SK-N-SH (cell line): ENCODE measurements around the gene ADIPOR2. TPM values are rescaled to one million over a fixed set of nuclear protein-coding genes. Genes with fewer than 3 reads are reported as not detected.

Experiments
- CTCF ChIA-PET: fragments of 300-600, 350-600 bp; formaldehyde crosslinking; extraction: SDS; loops from one replicate; lab custom pipeline; 2021; lab: Yijun Ruan, JAX
- POLR2A ChIA-PET: fragments of 350-600 bp; sonication (Branson Sonifier 250); formaldehyde crosslinking; extraction: SDS; loops from one replicate; lab custom pipeline; 2020; ENCODE audit warnings: antibody characterized with exemption, inconsistent platforms; lab: Yijun Ruan, JAX
- DNase-seq: peaks from one replicate; pipeline ENCODE4 v3.0.0; 2012
- H2AFZ ChIP-seq: fragments of 200-600 bp; sonication (generic); 2 replicates; pipeline ENCODE4 v1.8.1; 2016; ENCODE audit warnings: antibody characterized with exemption, mild to moderate bottlenecking, low read depth
- H3F3A ChIP-seq: fragments of 200-600 bp; sonication (generic); replicated peaks from 2 replicates; pipeline ENCODE3; 2016; ENCODE audit warnings: antibody characterized with exemption, mild to moderate bottlenecking; ENCODE audit not compliant: insufficient read depth
- H3K27ac ChIP-seq, 2 experiments: fragments of 200-500 bp in 1 of 2; fragments of 200-600 bp in 1 of 2; sonication (Bioruptor generic) in 1 of 2; sonication (generic), shearing (Covaris generic) in 1 of 2; 2 replicates each; pipeline versions ENCODE4 v1.5.1 to v1.6.1; 2014 to 2016; ENCODE audit warnings: low read depth in 2 of 2, inconsistent platforms in 1 of 2, low read length in 1 of 2, mild to moderate bottlenecking in 1 of 2, mixed read lengths in 1 of 2
- H3K27me3 ChIP-seq: fragments of 200-600 bp; sonication (generic), shearing (Covaris generic); 2 replicates; pipeline ENCODE4 v1.6.1; 2016; ENCODE audit warnings: mixed run types; ENCODE audit not compliant: insufficient read depth
- H3K36me3 ChIP-seq, 2 experiments: fragments of 200-500 bp in 1 of 2; fragments of 200-600 bp in 1 of 2; sonication (Bioruptor generic) in 1 of 2; sonication (generic) in 1 of 2; replicated peaks in 1 of 2; 2 replicates each; pipeline versions ENCODE3 to v1.5.1; 2014 to 2016; ENCODE audit warnings: low read length in 1 of 2, mild to moderate bottlenecking in 1 of 2; ENCODE audit not compliant: insufficient read depth in 2 of 2, control insufficient read depth in 1 of 2
- H3K4me1 ChIP-seq, 2 experiments: fragments of 200-500 bp in 1 of 2; fragments of 200-600 bp in 1 of 2; sonication (Bioruptor generic) in 1 of 2; sonication (generic), shearing (Covaris generic) in 1 of 2; 2 replicates each; pipeline versions ENCODE4 v1.5.1 to v1.6.1; 2014 to 2016; ENCODE audit warnings: low read depth in 1 of 2, low read length in 1 of 2, mixed run types in 1 of 2; ENCODE audit not compliant: insufficient read depth in 2 of 2, control insufficient read depth in 1 of 2
- H3K4me2 ChIP-seq: fragments of 200-600 bp; sonication (generic), shearing (Covaris generic); 2 replicates; pipeline ENCODE4 v1.6.1; 2017; ENCODE audit warnings: mixed run types
- H3K4me3 ChIP-seq, 2 experiments: fragments of 200-500 bp in 1 of 2; fragments of 200-600 bp in 1 of 2; sonication (Bioruptor generic) in 1 of 2; sonication (generic), shearing (Covaris generic) in 1 of 2; 2 replicates each; pipeline versions ENCODE4 v1.5.1 to v1.8.1; 2014 to 2016; ENCODE audit warnings: low read depth in 2 of 2, inconsistent platforms in 1 of 2, low read length in 1 of 2, mild to moderate bottlenecking in 1 of 2, mixed read lengths in 1 of 2, moderate library complexity in 1 of 2
- H3K79me2 ChIP-seq: fragments of 200-600 bp; sonication (generic); 2 replicates; pipeline ENCODE4 v1.8.1; 2017; ENCODE audit warnings: mild to moderate bottlenecking; ENCODE audit not compliant: insufficient read depth
- H3K9ac ChIP-seq: fragments of 200-600 bp; sonication (generic); 2 replicates; pipeline ENCODE4 v1.6.1; 2017; ENCODE audit warnings: mixed run types
- H3K9me2 ChIP-seq: fragments of 200-600 bp; sonication (generic); 2 replicates; pipeline ENCODE4 v1.6.1; 2017; ENCODE audit warnings: mixed run types
- H3K9me3 ChIP-seq: fragments of 200-600 bp; sonication (generic); 2 replicates; pipeline ENCODE4 v1.6.1; 2017; ENCODE audit warnings: mixed run types, mild to moderate bottlenecking, moderate library complexity
- H4K20me1 ChIP-seq: fragments of 200-600 bp; sonication (generic); 2 replicates; pipeline ENCODE4 v1.6.1; 2017; ENCODE audit warnings: mild to moderate bottlenecking, mixed run types; ENCODE audit not compliant: insufficient read depth
- CHD2 ChIP-seq: fragments of 150-350 bp; IDR thresholded peaks from 2 replicates; pipeline ENCODE4 v1.6.1; 2018; ENCODE audit warnings: low read length; ENCODE audit not compliant: partially characterized antibody
- ELF1 ChIP-seq: IDR thresholded peaks from 2 replicates; pipeline ENCODE4 v1.4.0; 2012
- EP300 ChIP-seq, 2 experiments: IDR thresholded peaks; 2 replicates each; pipeline versions ENCODE4 v1.4.0 to v1.6.1; 2012; ENCODE audit warnings: borderline replicate concordance in 1 of 2, low read depth in 1 of 2, low read length in 1 of 2
- FOXM1 ChIP-seq: IDR thresholded peaks from 2 replicates; pipeline ENCODE4 v1.4.0; 2012; ENCODE audit warnings: low read depth, mild to moderate bottlenecking
- GABPA ChIP-seq: IDR thresholded peaks from 2 replicates; pipeline ENCODE4 v1.4.0; 2012; ENCODE audit warnings: low read depth, mild to moderate bottlenecking
- IRF3 ChIP-seq: fragments of 150-350 bp; IDR thresholded peaks from 2 replicates; pipeline ENCODE4 v1.6.1; 2016; ENCODE audit warnings: mild to moderate bottlenecking, low read depth, low read length
- MEF2A ChIP-seq: IDR thresholded peaks from 2 replicates; pipeline ENCODE4 v1.4.0; 2012; ENCODE audit warnings: low read depth, borderline replicate concordance
- NRF1 ChIP-seq: IDR thresholded peaks from 2 replicates; pipeline ENCODE4 v1.6.1; 2012; ENCODE audit warnings: low read depth, mild to moderate bottlenecking, low read length
- RCOR1 ChIP-seq: fragments of 150-350 bp; IDR thresholded peaks from 2 replicates; pipeline ENCODE4 v1.6.1; 2017; ENCODE audit warnings: antibody characterized with exemption, low read length
- RFX5 ChIP-seq: IDR thresholded peaks from 2 replicates; pipeline ENCODE4 v1.6.1; 2012; ENCODE audit warnings: mild to moderate bottlenecking, improper control_type of control experiment, low read length
- RXRA ChIP-seq: IDR thresholded peaks from 2 replicates; pipeline ENCODE4 v1.4.0; 2012; ENCODE audit warnings: low read depth, mild to moderate bottlenecking, borderline replicate concordance
- SMC3 ChIP-seq: IDR thresholded peaks from 2 replicates; pipeline ENCODE4 v1.6.1; 2012; ENCODE audit warnings: low read depth, low read length, improper control_type of control experiment
- TCF12 ChIP-seq: IDR thresholded peaks from 2 replicates; pipeline ENCODE4 v1.4.0; 2012
- TEAD4 ChIP-seq: IDR thresholded peaks from 2 replicates; pipeline ENCODE4 v1.4.0; 2012; ENCODE audit warnings: mild to moderate bottlenecking, borderline replicate concordance; ENCODE audit not compliant: insufficient read depth
- WGBS: methylation state at CpG from one replicate; pipeline ENCODE4 v1.1.6; 2017; ENCODE audit warnings: low lambda C conversion rate; 5-methylcytosine and 5-hydroxymethylcytosine counted together
- polyA plus RNA-seq, 3 experiments: library from polyadenylated mRNA; depleted of rRNA; stranded (reverse); fragments of >200 nt; gene quantifications; 2 replicates each; pipeline ENCODE4 v1.2.3, GENCODE V29; 2012
- TF ChIP-seq, protein P1 (sequence below): IDR thresholded peaks from 2 replicates; pipeline ENCODE4 v1.4.0; 2012; ENCODE audit warnings: low read depth
- TF ChIP-seq, protein P2 (sequence below): fragments of 150-350 bp; IDR thresholded peaks from 2 replicates; pipeline ENCODE4 v1.6.1; 2017; ENCODE audit warnings: antibody characterized with exemption, low read length, low read depth, borderline replicate concordance
- TF ChIP-seq, protein P3 (sequence below): IDR thresholded peaks from 2 replicates; pipeline ENCODE4 v1.4.0; 2012; ENCODE audit warnings: low read depth, borderline replicate concordance

Gene ADIPOR2
- polyA plus RNA-seq, 1 of the 3 experiments (the other 2 are of a cell fraction) = 17.1 TPM

DNA sequence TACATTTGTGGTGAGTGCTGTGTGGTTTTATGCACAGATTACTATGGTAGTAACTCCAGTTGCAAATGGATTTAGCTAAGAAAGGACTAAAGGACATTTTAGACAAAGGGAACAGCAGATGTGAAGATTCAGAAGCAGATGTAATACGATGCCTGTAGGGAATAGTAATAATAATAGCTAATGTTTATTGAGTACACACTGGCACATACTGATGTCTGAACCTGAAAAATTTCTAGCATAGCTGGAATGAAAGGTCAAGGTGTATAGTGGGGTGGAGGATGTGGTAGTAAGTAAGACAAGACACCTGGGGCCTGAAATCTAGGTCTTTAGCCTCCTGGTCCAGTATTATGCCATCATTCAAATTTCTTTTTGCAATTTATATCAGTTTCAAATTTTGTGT lies 75.2 kb downstream of the ADIPOR2 start:
- Histone ChIP-seq H3K27me3 (no peaks in the 10 kb centered on the region), H3K4me2 (no peak overlapping the region), H3K36me3 (peaks cover 3 to 7% of the 10 kb centered on the region in 2 experiments), H3K9me2 (no peaks in the 10 kb centered on the region), H3K4me1 (no peaks in the 10 kb centered on the region; a peak in 1 of 4 replicates), H3K27ac (no peak overlapping the region), H3K9ac (no peak overlapping the region)
- 91% methylated on average over 1 of the region's 1 CpG for WGBS
- no peak for DNase-seq
- POLR2A ChIA-PET = no interaction called here
- TF ChIP-seq, protein P1, sequence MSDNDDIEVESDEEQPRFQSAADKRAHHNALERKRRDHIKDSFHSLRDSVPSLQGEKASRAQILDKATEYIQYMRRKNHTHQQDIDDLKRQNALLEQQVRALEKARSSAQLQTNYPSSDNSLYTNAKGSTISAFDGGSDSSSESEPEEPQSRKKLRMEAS = no peak
- TF ChIP-seq SMC3 = no peak
- TF ChIP-seq NRF1 = no peak
- no peak for TF ChIP-seq CHD2
- no peak for TF ChIP-seq ELF1
- TF ChIP-seq RCOR1 = no peak
- no peak for TF ChIP-seq IRF3
- no peak for TF ChIP-seq MEF2A
- TF ChIP-seq GABPA = no peak
- no peak for TF ChIP-seq TEAD4
- TF ChIP-seq RFX5 = no peak
- TF ChIP-seq, protein P2, sequence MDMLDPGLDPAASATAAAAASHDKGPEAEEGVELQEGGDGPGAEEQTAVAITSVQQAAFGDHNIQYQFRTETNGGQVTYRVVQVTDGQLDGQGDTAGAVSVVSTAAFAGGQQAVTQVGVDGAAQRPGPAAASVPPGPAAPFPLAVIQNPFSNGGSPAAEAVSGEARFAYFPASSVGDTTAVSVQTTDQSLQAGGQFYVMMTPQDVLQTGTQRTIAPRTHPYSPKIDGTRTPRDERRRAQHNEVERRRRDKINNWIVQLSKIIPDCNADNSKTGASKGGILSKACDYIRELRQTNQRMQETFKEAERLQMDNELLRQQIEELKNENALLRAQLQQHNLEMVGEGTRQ = no peak
- no peak for TF ChIP-seq EP300 (IDR thresholded peaks at IDR 0.05; ENCODE audit: borderline replicate concordance in 1 of 2, low read depth in 1 of 2, low read length in 1 of 2)
- no peak for TF ChIP-seq FOXM1
- TF ChIP-seq RXRA = no peak
- TF ChIP-seq, protein P3, sequence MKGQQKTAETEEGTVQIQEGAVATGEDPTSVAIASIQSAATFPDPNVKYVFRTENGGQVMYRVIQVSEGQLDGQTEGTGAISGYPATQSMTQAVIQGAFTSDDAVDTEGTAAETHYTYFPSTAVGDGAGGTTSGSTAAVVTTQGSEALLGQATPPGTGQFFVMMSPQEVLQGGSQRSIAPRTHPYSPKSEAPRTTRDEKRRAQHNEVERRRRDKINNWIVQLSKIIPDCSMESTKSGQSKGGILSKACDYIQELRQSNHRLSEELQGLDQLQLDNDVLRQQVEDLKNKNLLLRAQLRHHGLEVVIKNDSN = no peak
- no peak for TF ChIP-seq TCF12
- TF ChIP-seq, all 33 proteins: peak for 0
- H4K20me1 ChIP-seq = no peaks in the 10 kb centered on the region
- peaks cover 33% of the 10 kb centered on the region; the same call in 1 of the 2 replicates for H3K79me2 ChIP-seq
- CTCF ChIA-PET = interaction anchor here (0.8 to 3.8 kb wide), 4 partner anchors 13 to 174 kb away, joined by 3 to 17 read pairs (median 4); no protein-coding TSS in a partner anchor
- no peaks in the 10 kb centered on the region for H3K9me3 ChIP-seq
- H2AFZ ChIP-seq = no peak overlapping the region
- H3F3A ChIP-seq = no peaks in the 10 kb centered on the region
- H3K4me3 ChIP-seq = no peak overlapping the region
